Keratinocyte (primary cell): Measurements from ENCODE around the gene ZSCAN5A.

Source experiments
- CTCF ChIP-seq, 3 experiments: IDR thresholded peaks in 1 of 3; conservative IDR thresholded peaks in 1 of 3; optimal IDR thresholded peaks in 1 of 3; 2 replicates in 2 of 3; 3 replicates in 1 of 3; pipeline versions ENCODE3 to v1.5.1; 2011; ENCODE audit warnings: low read length in 3 of 3, mild to moderate bottlenecking in 3 of 3, moderate library complexity in 2 of 3, control low read depth in 1 of 3, inconsistent platforms in 1 of 3; ENCODE audit not compliant: insufficient read depth in 2 of 3; ENCODE audit errors: extremely low read depth in 1 of 3
- EZH2 ChIP-seq: IDR thresholded peaks from one replicate; pipeline ENCODE4 v1.6.1; 2012; ENCODE audit warnings: inconsistent platforms, mild to moderate bottlenecking, low read length, moderate library complexity

- TF ChIP-seq CTCF (optimal IDR thresholded peaks at IDR 0.05 in 1 of 3, IDR thresholded peaks at IDR 0.05 in 1 of 3, conservative IDR thresholded peaks at IDR 0.05 in 1 of 3; ENCODE audit: extremely low read depth in 1 of 3, insufficient read depth in 2 of 3, low read length in 3 of 3) = peak in 2 of 3 experiments; percentile 32 to 45
- TF ChIP-seq EZH2 = no peak
These were observed 33.7 kb upstream of the ZSCAN5A start for GRCh38 chr19:56348289-56348877.
